HG02973 (cell line): ENCODE data around the gene NEK11.
"Not testable (repeated sequence)": the region's sequence is repeated elsewhere in the genome, so short reads cannot be mapped to it uniquely, and the experiment has no call there.

Experiments used
- ATAC-seq: cut with Tn5 transposase; IDR thresholded peaks from one replicate; pipeline ENCODE4 v1.9.1; 2021; ENCODE audit warnings: moderate library complexity; ENCODE audit not compliant: unreplicated experiment

NEK11 gene

GRCh38 chr3:131285456-131285855 lies 258.8 kb downstream of the NEK11 start:
- no peak for ATAC-seq

- ATAC-seq: no peak
These were observed 273.2 kb downstream of the NEK11 start for GRCh38 chr3:131299836-131300235.

GRCh38 chr3:131303848-131304247 lies 277.2 kb downstream of the NEK11 start:
- no peak for ATAC-seq

GRCh38 chr3:131304890-131305289 lies 278.2 kb downstream of the NEK11 start:
- ATAC-seq: no peak

- no peak for ATAC-seq
These were observed 279.6 kb downstream of the NEK11 start for GRCh38 chr3:131306242-131306641.

- ATAC-seq: no peak
These were observed 287.6 kb downstream of the NEK11 start for GRCh38 chr3:131314318-131314717.

GRCh38 chr3:131315162-131315561 lies 288.5 kb downstream of the NEK11 start:
- no peak for ATAC-seq

- ATAC-seq: no peak
These were observed 291.0 kb downstream of the NEK11 start for GRCh38 chr3:131317667-131318066.

GRCh38 chr3:131323014-131323413 lies 296.3 kb downstream of the NEK11 start:
- no peak for ATAC-seq

GRCh38 chr3:131323792-131324191 lies 297.1 kb downstream of the NEK11 start:
- no peak for ATAC-seq

- ATAC-seq: no peak
These were observed 298.2 kb downstream of the NEK11 start for GRCh38 chr3:131324923-131325322.

- ATAC-seq: no peak
These were observed 299.6 kb downstream of the NEK11 start for GRCh38 chr3:131326307-131326706.

- no peak for ATAC-seq
These were observed 302.0 kb downstream of the NEK11 start for GRCh38 chr3:131328721-131329120.

- no peak for ATAC-seq
These were observed 303.1 kb downstream of the NEK11 start for GRCh38 chr3:131329774-131330173.

GRCh38 chr3:131331456-131332085 lies 304.9 kb downstream of the NEK11 start:
- ATAC-seq: not testable (repeated sequence)

GRCh38 chr3:131338948-131339640 lies 312.4 kb downstream of the NEK11 start:
- ATAC-seq: no peak

GRCh38 chr3:131341761-131342160 lies 315.1 kb downstream of the NEK11 start:
- ATAC-seq: no peak

- no peak for ATAC-seq
These were observed 322.2 kb downstream of the NEK11 start for GRCh38 chr3:131348911-131349310.

GRCh38 chr3:131349454-131349853 lies 322.8 kb downstream of the NEK11 start:
- no peak for ATAC-seq

GRCh38 chr3:131349946-131350347 lies 323.3 kb downstream of the NEK11 start:
- no peak for ATAC-seq

GRCh38 chr3:131350506-131350905 lies 323.8 kb downstream of the NEK11 start:
- no peak for ATAC-seq

- ATAC-seq: no peak
These were observed 326.6 kb downstream of the NEK11 start for GRCh38 chr3:131353016-131353877.
